ENCODE results near the gene GRAMD4.
"Not testable (repeated sequence)": the region's sequence is repeated elsewhere in the genome, so short reads cannot be mapped to it uniquely, and the experiment has no call there.

The GRAMD4 gene

GRCh38 chr22:46637711-46638600 lies 17.8 kb downstream of the GRAMD4 start:
- no peak for DNase-seq (ENCODE audit: low read depth in 2 of 2)

- DNase-seq (ENCODE audit: low read depth in 2 of 2), result no peak
Observed at GRCh38 chr22:46638601-46639431, 18.6 kb downstream of the GRAMD4 start.

GRCh38 chr22:46639843-46640242 lies 19.7 kb downstream of the GRAMD4 start:
- DNase-seq (ENCODE audit: low read depth in 2 of 2), result no peak

GRCh38 chr22:46640293-46641055 lies 20.3 kb downstream of the GRAMD4 start:
- DNase-seq (ENCODE audit: low read depth in 2 of 2), result no peak

- DNase-seq (ENCODE audit: low read depth in 2 of 2), result no peak
Observed at GRCh38 chr22:46641811-46642266, 21.7 kb downstream of the GRAMD4 start.

- not testable (repeated sequence) for DNase-seq (ENCODE audit: low read depth in 2 of 2)
Observed at GRCh38 chr22:46642840-46643480, 22.8 kb downstream of the GRAMD4 start.

GRCh38 chr22:46646531-46647215 lies 26.5 kb downstream of the GRAMD4 start:
- DNase-seq (ENCODE audit: low read depth in 2 of 2), result no peak

- DNase-seq (ENCODE audit: low read depth in 2 of 2), result not testable (repeated sequence)
Observed at GRCh38 chr22:46648225-46648820, 28.1 kb downstream of the GRAMD4 start.

- DNase-seq (ENCODE audit: low read depth in 2 of 2), result no peak
Observed at GRCh38 chr22:46649141-46650077, 29.2 kb downstream of the GRAMD4 start.

- DNase-seq (ENCODE audit: low read depth in 2 of 2), result no peak
Observed at GRCh38 chr22:46650078-46650810, 30.1 kb downstream of the GRAMD4 start.

- no peak for DNase-seq (ENCODE audit: low read depth in 2 of 2)
Observed at GRCh38 chr22:46651316-46651715, 31.1 kb downstream of the GRAMD4 start.

GRCh38 chr22:46652081-46652846 lies 32.1 kb downstream of the GRAMD4 start:
- no peak for DNase-seq (ENCODE audit: low read depth in 2 of 2)

- DNase-seq (ENCODE audit: low read depth in 2 of 2), result no peak
Observed at GRCh38 chr22:46652847-46653331, 32.7 kb downstream of the GRAMD4 start.

- DNase-seq (ENCODE audit: low read depth in 2 of 2), result no peak
Observed at GRCh38 chr22:46653596-46653995, 33.4 kb downstream of the GRAMD4 start.

GRCh38 chr22:46654426-46654825 lies 34.2 kb downstream of the GRAMD4 start:
- DNase-seq (ENCODE audit: low read depth in 2 of 2), result no peak

GRCh38 chr22:46654927-46655595 lies 34.9 kb downstream of the GRAMD4 start:
- no peak for DNase-seq (ENCODE audit: low read depth in 2 of 2)

All from stimulated activated CD8-positive, alpha-beta memory T cell treated with anti-CD3 and anti-CD28 coated beads, Interleukin-7, amount 100 ng/mL, for 1 hour (primary cell).